Measurements from ENCODE around the gene DLG5.

- TF ChIP-seq HDGF (IDR thresholded peaks at IDR 0.05) (no peak), PHB2 (IDR thresholded peaks at IDR 0.05; ENCODE audit: low read depth) (no peak), TSHZ1 (CRISPR knock-in tag; IDR thresholded peaks at IDR 0.05) (no peak), E2F3 (CRISPR knock-in tag; IDR thresholded peaks at IDR 0.05) (no peak), JUN (IDR thresholded peaks at IDR 0.05; ENCODE audit: borderline replicate concordance, low read depth, low read length) (no peak), JUN (CRISPR knock-in tag; IDR thresholded peaks at IDR 0.05; ENCODE audit: borderline replicate concordance) (no peak), FIP1L1 (IDR thresholded peaks at IDR 0.05; ENCODE audit: low read depth, low read length, poor library complexity, severe bottlenecking) (no peak)
These were observed 1.2 kb downstream of the DLG5 start for GRCh38 chr10:77925410-77925794.
